NCI-H345 (cell line): ENCODE measurements around the gene RNF111.
"Not testable (repeated sequence)": the region's sequence is repeated elsewhere in the genome, so short reads cannot be mapped to it uniquely, and the experiment has no call there.

ENCODE experiments used
- DNase-seq: peaks from one replicate; lab custom pipeline; 2025; lab: John Stamatoyannopoulos, UW

The RNF111 gene

DNA sequence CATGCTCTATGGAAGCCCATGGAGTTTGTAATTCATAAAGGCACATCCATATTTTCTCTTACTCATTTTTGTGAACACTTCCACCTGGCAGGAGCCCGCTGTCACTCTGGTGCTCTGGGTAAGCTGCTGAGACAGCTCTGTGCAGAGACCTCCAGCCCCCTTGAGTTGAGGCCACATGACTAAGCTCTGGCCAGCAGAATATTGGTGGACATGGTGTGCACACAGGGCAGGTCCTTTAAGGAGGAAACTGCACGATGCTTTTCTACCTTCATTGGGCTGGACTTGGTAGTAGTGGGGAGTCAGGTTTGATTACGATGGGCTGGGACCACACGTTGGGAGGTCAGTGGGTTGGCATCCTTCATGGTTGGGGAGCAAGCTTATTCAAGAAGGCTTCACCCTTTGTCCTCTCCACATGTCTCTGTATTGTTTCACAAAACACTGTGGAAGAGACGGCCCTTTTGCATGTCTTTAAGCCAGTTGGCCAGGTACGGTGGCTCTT is 146.5 kb downstream of the RNF111 start:
- DNase-seq = no peak

DNA sequence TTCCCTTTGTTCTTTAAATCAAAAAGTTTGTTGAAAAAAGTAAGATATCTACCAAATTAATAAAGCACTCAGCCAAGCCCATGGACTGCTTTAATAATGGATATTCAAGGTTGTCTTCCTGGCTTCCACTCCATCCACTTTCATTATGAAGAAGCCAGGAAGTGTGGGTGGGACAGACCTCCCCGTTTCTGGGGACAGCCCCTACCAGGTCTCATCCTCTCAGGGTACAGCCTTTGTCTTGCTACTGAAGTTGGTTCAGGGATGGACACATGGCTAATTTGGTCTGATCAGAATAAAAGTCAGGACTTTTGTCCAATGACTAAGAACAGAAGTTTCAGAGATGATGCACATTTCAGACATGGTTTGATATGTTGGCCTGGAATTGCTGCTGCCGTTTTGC is 150.1 kb downstream of the RNF111 start:
- DNase-seq = no peak

DNA sequence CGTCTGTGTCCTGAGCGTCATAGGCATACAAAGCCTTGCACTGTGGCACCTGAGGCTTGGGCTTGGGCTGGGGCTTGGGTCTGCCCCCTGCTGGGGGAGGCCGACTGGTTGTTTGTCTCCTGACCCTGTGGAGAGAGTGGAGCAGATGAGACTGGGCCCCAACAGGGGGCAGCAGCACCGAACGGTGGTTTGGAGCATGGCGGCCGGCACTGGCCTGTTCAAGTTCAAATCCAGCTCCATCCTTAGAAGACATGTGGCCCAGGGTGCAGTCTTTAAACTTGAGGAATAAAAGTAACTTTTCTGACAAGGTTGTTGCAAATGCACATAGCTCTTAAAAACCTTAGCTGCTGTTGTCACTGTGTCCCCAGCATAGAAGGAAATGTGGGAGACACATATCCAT is 150.8 kb downstream of the RNF111 start:
- DNase-seq = no peak

- DNase-seq = no peak
Measured at GRCh38 chr15:59140422-59141226, 153.2 kb downstream of the RNF111 start.

- no peak for DNase-seq
Measured at GRCh38 chr15:59143281-59143680, 155.8 kb downstream of the RNF111 start.

- DNase-seq = not testable (repeated sequence)
Measured at GRCh38 chr15:59144594-59144993, 157.1 kb downstream of the RNF111 start.
